Pancreas (tissue), 10 donors: Measurements from ENCODE around the gene MYO10. TPM values are rescaled to one million over a fixed set of nuclear protein-coding genes. Genes with fewer than 3 reads are reported as not detected.

Source experiments
- ATAC-seq, 4 donors: fragments of 200-7000 bp; cut with Tn5 transposase; one replicate each; pipeline versions ENCODE4 v1.8.0 to v1.9.1; 2020; ENCODE audit warnings: mild to moderate bottlenecking in 4 of 4, moderate library complexity in 4 of 4
- DNase-seq, 6 donors: peaks; one replicate each; pipeline ENCODE4 v3.0.0-alpha.2; 2020
- FAIRE-seq: peaks from 2 replicates; lab custom pipeline; 2012; peaks lifted over from hg19 to GRCh38; lab: Jason Lieb, UNC
- H3K27ac ChIP-seq, 4 donors: fragments of 200-600 bp; sonication (generic); 1 replicate in 3 of 4; 2 replicates in 1 of 4; pipeline versions ENCODE4 v1.5.0 to v1.8.0; 2020
- H3K27me3 ChIP-seq, 4 donors: fragments of 200-600 bp; one replicate each; pipeline ENCODE4 v1.8.0; 2021
- H3K36me3 ChIP-seq, 3 donors: fragments of 200-600 bp; sonication (generic) in 1 of 3; one replicate each; pipeline versions ENCODE4 v1.5.0 to v1.8.0; 2020 to 2021
- H3K4me1 ChIP-seq, 3 donors: fragments of 200-600 bp; one replicate each; pipeline ENCODE4 v1.8.0; 2021
- H3K4me3 ChIP-seq, 4 donors: fragments of 200-600 bp; sonication (generic) in 2 of 4; one replicate each; pipeline versions ENCODE4 v1.5.0 to v1.8.0; 2020 to 2021
- H3K9me3 ChIP-seq, 4 donors: fragments of 200-600 bp; one replicate each; pipeline ENCODE4 v1.8.0; 2021
- WGBS, 2 donors: extraction: QIAGEN DNeasy Blood & Tissue Kit; methylation state at CpG; one replicate each; pipeline ENCODE4 v1.1.7; 2013; 5-methylcytosine and 5-hydroxymethylcytosine counted together
- intact Hi-C, 3 donors: fragments of 100-400 bp; cut with DNase I; formaldehyde crosslinking; loops; one replicate each; pipeline versions ENCODE4 v1.11.1 to v1.14.2; 2022
- polyA plus RNA-seq, 2 donors: library from polyadenylated mRNA; stranded (reverse); fragments of 200-250 nt; gene quantifications; one replicate each; pipeline ENCODE4 v1.2.3, GENCODE V29; 2013
- total RNA-seq, 6 donors: library from RNA; stranded (reverse); fragmentation: NEBNext Ultra II Directional in 4 of 6; extraction: Animal tissue kit (Norgen Biotek cat#: 25700) in 4 of 6; gene quantifications; one replicate each; pipeline versions ENCODE4 v1.2.1 to v1.2.4, GENCODE V29; 2021 to 2023
- TF ChIP-seq, protein P1 (sequence below), 4 donors: fragments of 200-600 bp; sonication (generic) in 3 of 4; IDR thresholded peaks; one replicate each; pipeline versions ENCODE4 v1.5.0 to v1.8.0; 2021; ENCODE audit warnings: antibody characterized with exemption in 4 of 4
- donor health status: healthy with polysubstance abuse.
- donor health status: DM: no; HTN: no; CAD: no; lungs with moderate emphysema.
- donor health status: DM: no; HTN: no; CAD: no.
- donor health status: control.
- donor health status: control.
- donor health status: Bipolar disorder and iron deficiency.
- donor health status: DM: yes; HTN: yes; CAD: no.
- donor health status: DM: no; HTN: no; CAD: no.
- donor health status: DM: no; HTN: no; CAD: no.
- donor health status: DM: yes; HTN: yes; CAD: no.

The MYO10 gene
- total and polyA plus RNA-seq, 8 donors: 11.5 to 47.3 (median 34.8) TPM

DNA sequence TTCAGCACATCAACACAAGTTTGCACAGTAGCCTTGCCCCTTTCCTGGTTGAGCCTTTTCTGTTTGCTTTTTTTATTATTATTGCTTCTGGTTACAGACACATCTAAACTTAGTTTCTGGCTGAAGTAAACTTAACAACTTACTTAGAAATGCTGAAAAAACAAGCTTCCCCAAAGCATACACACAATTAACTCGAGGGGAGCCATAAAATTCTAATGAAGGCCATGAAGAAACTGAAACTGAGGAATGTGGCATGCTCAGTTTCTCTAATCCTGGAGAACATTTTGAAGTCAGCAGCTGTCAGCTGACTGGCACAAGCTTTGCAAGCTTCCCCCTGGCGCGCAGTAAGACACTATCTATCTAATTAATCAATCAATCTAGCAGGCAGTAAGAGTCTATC lies 3.7 kb downstream of the MYO10 start:
- Histone ChIP-seq H3K4me1 (peaks cover 16 to 30% (median 27%) of the 10 kb centered on the region in 3 donors), H3K27me3 (no peaks in the 10 kb centered on the region), H3K4me3 (peak overlapping the region in 1 of 4 donors; percentile 95), H3K9me3 (no peaks in the 10 kb centered on the region), H3K27ac (peak overlapping the region in 3 of 4 donors; percentile 13 to 68 (median 67)), H3K36me3 (no peaks in the 10 kb centered on the region)
- WGBS, 2 donors: 9 to 16% methylated on average over 3 of the region's 3 CpGs
- TF ChIP-seq, protein P1, sequence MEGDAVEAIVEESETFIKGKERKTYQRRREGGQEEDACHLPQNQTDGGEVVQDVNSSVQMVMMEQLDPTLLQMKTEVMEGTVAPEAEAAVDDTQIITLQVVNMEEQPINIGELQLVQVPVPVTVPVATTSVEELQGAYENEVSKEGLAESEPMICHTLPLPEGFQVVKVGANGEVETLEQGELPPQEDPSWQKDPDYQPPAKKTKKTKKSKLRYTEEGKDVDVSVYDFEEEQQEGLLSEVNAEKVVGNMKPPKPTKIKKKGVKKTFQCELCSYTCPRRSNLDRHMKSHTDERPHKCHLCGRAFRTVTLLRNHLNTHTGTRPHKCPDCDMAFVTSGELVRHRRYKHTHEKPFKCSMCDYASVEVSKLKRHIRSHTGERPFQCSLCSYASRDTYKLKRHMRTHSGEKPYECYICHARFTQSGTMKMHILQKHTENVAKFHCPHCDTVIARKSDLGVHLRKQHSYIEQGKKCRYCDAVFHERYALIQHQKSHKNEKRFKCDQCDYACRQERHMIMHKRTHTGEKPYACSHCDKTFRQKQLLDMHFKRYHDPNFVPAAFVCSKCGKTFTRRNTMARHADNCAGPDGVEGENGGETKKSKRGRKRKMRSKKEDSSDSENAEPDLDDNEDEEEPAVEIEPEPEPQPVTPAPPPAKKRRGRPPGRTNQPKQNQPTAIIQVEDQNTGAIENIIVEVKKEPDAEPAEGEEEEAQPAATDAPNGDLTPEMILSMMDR (IDR thresholded peaks at IDR 0.05): no peak
- ATAC-seq (no peak), DNase-seq (no peak), FAIRE-seq (no peak)
- intact Hi-C loops: loop anchor here in 2 of 3 donors (10.0 kb wide), 2 partner anchors 118 to 202 kb away; no protein-coding TSS in a partner anchor

DNA sequence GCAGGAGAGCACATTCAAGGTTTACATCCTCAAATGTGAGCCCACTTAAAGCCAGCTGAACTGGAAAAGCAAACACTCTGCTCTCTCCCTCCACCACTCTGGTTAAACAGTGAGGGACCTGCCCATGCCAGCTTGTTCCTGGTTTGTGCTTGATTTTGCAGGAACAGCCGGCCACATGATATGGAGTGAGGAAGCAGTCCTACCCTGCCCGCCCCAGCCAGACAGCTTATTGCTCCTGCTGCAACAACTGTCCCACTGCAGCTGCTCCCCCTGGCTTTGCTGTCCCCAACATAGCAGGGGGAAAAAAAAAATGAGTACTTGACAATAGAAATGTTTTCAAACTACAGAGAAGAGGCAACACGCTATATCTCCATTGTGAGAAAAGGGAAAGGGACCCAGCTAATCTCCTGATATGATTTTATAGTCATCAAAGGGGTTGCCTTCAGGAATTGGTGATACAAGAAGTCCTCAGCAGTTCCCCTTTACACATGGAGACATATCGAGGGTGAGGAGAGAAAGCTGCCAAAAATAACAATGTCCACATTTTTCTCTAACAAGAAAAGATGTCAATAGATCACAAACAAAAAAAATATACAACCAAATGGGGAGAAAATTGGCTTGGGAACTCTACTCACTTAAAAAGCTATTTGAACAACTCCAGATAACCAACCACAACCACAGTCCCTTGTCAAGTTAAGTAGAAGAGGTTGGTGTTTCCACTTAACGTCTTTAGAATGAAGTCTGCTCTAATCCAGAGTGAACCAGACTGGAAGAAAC lies 4.6 kb downstream of the MYO10 start:
- ATAC-seq: peak in 3 of 4 donors; percentile 40 to 65 (median 59)
- intact Hi-C loops: loop anchor here in 2 of 3 donors (10.0 kb wide), 2 partner anchors 117 to 203 kb away; no protein-coding TSS in a partner anchor
- DNase-seq: peak in 5 of 6 donors; percentile 49 to 77 (median 60)

DNA sequence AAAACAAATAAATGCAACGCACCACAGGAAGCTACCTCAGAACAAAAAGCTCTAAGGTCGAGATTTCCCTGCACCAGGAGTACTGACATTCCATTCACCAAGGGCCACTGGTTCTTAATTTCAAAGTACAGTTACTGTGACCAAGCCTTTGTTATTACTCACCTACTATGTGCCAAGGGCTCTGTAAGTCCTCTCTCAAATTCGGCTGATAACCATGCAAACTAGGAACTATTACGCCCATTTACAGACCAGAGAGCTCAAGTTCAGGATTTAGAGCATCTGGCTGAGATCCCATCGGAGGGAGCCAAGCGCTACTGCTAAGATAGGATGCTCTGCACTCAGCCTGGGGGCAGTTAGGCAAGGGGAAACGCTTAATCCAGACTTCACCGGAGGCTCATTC lies 5.6 kb downstream of the MYO10 start:
- WGBS, 2 donors: 42 to 53% methylated on average over 8 of the region's 8 CpGs
- peak overlapping the region in 2 of 4 donors; percentile 67 to 68 for H3K27ac ChIP-seq
- no peak overlapping the region for H3K4me3 ChIP-seq
- DNase-seq (no peak), ATAC-seq (no peak), FAIRE-seq (no peak)
- intact Hi-C loops: loop anchor here in 2 of 3 donors (10.0 kb wide), 2 partner anchors 116 to 204 kb away; no protein-coding TSS in a partner anchor
- H3K27me3 ChIP-seq: no peaks in the 10 kb centered on the region
- H3K36me3 ChIP-seq: no peaks in the 10 kb centered on the region
- TF ChIP-seq, protein P1 (IDR thresholded peaks at IDR 0.05): no peak
- no peaks in the 10 kb centered on the region for H3K9me3 ChIP-seq
- peaks cover 16 to 30% (median 27%) of the 10 kb centered on the region in 3 donors for H3K4me1 ChIP-seq

More for the DNA sequence above, 4.6 kb downstream of the MYO10 start:
- peak overlapping the region in 3 of 4 donors; percentile 13 to 68 (median 67) for H3K27ac ChIP-seq
- H3K27me3 ChIP-seq: no peaks in the 10 kb centered on the region
- 14 to 18% methylated on average over 5 of the region's 5 CpGs for whole genome bisulfite sequencing, 2 donors
- H3K9me3 ChIP-seq: no peaks in the 10 kb centered on the region
- H3K4me3 ChIP-seq: no peak overlapping the region
- H3K4me1 ChIP-seq: peaks cover 16 to 27% (median 26%) of the 10 kb centered on the region in 3 donors
- TF ChIP-seq, protein P1 (IDR thresholded peaks at IDR 0.05): no peak
- H3K36me3 ChIP-seq: no peaks in the 10 kb centered on the region
- no peak for FAIRE-seq

DNA sequence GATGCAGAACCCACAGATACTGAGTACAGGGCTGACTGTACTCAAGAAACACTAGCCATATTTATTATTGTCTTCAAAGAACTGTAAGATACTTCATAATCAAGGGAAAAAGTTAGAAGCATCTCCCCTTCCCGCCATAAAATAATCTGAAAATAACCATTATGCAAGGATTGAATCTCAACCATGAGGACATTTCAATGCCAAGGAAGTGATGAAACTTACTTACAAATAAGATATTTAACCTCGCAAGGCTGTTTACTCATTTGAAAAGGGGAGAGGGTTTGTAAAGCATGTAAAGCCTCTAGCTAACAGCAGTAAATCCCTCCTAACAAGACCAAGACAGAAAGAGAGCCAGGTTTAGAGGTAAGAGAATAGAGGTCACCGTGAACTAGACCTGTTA lies 6.3 kb downstream of the MYO10 start:
- 42 to 51% methylated on average over 3 of the region's 3 CpGs for WGBS, 2 donors
- H3K4me3 ChIP-seq: no peak overlapping the region
- ATAC-seq (no peak), DNase-seq (no peak), FAIRE-seq (no peak)
- intact Hi-C loops: loop anchor here in 2 of 3 donors (10.0 kb wide), 2 partner anchors 115 to 205 kb away; no protein-coding TSS in a partner anchor
- no peaks in the 10 kb centered on the region for H3K27me3 ChIP-seq
- no peaks in the 10 kb centered on the region for H3K36me3 ChIP-seq
- H3K27ac ChIP-seq: peak overlapping the region in 2 of 4 donors; percentile 20 to 68
- H3K4me1 ChIP-seq: peaks cover 16 to 31% (median 27%) of the 10 kb centered on the region in 3 donors
- H3K9me3 ChIP-seq: no peaks in the 10 kb centered on the region
- TF ChIP-seq, protein P1 (IDR thresholded peaks at IDR 0.05): no peak
